ENCODE data around the gene CCDC9.

Gene CCDC9

DNA sequence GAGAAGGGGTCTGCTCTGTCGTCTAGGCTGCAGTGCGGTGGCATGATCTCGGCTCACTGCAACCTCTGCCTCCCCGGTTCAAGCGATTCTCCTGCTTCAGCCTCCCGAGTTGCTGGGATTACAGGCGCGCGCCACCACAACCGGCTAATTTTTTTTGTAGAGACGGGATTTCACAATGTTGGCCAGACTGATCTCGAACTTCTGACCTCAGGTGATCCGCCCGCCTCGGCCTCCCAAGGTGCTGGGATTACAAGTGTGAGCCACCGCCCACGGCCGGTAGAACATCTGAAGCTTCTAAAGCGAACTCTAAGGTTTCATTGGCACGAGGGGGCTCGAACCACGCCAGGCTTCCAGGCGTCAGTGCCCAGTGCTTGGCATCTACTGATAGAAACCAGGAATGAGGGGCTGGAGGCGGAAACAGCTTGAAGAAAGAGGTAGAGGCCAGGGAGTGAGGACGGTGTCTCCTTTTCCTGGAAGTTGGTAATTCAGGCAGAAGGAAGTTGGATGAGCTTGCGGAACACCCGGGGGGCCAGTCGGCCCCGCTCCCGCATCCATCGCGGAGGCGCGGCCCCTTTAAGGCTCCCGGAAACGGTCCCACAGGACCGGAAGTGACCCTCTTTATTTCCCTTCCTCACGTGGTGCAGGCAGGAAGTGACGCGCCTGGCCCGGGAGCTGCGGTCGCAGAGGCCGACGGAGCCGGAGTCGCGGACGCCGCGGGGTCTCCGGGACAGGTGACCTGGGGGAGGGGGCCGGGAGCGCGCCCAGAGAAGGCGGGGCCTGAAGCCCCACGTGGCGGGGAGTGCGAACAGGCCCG is at the start of gene CCDC9:
Gene CCDC9 (plus strand): TSS at position 647 of the 814 bp plus-strand sequence. CDS start 1,876 bp downstream, outside the sequence.
- peak within 1 kb of the TSS; percentile 91 for H3K4me3 ChIP-seq (ENCODE audit: low read length)
- no peaks in the 10 kb centered on the region for H3K9me3 ChIP-seq (ENCODE audit: insufficient read depth, low read depth, low read length)
- H3K4me1 ChIP-seq (ENCODE audit: insufficient read depth, low read length) = peaks cover 10% of the 10 kb centered on the region
- no peaks in the 10 kb centered on the region for H3K27me3 ChIP-seq (ENCODE audit: insufficient read depth, low read length)
- peaks cover 28% of the 10 kb centered on the region for H3K36me3 ChIP-seq (ENCODE audit: insufficient read depth, low read depth, low read length)
- peak within 1 kb of the TSS; percentile 15 for H3K27ac ChIP-seq (ENCODE audit: low read length)
- H3K9ac ChIP-seq (ENCODE audit: low read depth, low read length) = peak within 1 kb of the TSS; percentile 84; the same call in 1 of the 2 replicates

DNA sequence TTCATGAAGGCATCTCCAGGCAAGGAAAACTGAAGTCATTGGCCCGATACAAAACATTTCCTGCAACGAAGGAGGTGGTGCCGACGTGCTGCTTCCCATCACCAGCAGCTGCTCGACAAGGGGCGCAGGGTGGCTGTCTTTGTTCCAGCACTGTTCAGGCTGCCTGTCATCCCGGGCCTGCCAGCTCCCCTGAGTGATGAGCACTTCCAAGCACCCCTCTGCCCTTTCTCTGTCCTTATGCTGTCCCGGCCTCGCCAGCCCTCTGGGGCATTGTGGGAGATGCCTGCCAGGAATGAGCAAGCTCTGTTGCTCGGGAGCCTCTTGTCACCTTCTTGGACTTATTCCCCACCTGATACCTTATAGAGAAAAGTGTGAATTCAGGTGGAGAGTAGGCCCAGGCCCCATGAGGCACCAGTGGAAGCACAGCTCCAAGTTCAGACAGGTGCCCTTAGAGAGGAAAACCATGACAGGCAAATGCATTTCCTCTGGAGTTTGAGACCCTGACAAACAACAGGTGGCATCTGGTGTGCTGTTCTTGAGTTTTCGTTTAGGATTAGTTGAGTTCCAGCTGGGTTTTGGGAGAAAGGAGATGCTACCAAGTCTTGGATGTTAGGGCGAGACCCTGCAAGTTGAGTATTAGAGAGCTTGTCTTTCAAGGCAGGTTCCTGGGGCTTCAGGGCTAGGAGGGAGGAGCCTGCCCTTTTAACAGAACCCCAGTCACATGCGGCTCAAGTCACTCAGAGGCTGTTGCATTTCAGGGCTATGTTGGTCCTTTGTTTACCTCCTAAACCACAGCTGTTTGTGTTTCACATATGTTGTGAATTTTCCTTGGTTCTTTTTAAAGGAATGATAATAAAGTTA is 46.8 kb upstream of the CCDC9 start:
- Histone ChIP-seq H3K36me3 (ENCODE audit: insufficient read depth, low read depth, low read length) (peaks cover 71% of the 10 kb centered on the region), H3K4me1 (ENCODE audit: insufficient read depth, low read length) (peaks cover 13% of the 10 kb centered on the region), H3K4me3 (ENCODE audit: low read length) (no peak overlapping the region), H3K27ac (ENCODE audit: low read length) (no peak overlapping the region), H3K27me3 (ENCODE audit: insufficient read depth, low read length) (no peaks in the 10 kb centered on the region), H3K9ac (ENCODE audit: low read depth, low read length) (no peak overlapping the region; the same call in 1 of the 2 replicates), H3K9me3 (ENCODE audit: insufficient read depth, low read depth, low read length) (no peaks in the 10 kb centered on the region)

DNA sequence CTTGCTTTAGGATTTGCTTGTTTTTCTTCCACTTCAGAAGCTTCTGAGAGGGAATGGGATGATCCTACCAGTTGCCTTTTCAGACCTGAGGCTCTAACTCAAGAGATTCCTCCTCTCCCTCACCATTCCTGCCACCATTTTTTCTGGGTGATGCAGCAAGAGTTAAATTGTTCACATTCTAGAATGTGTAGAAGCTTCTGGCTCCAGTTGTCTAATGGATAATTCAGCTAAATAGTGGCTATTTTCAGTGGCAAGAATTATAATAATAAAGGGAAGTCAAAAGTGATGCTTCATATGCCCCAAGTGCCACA is 46.2 kb upstream of the CCDC9 start:
- Histone ChIP-seq H3K4me3 (ENCODE audit: low read length) (no peak overlapping the region), H3K27ac (ENCODE audit: low read length) (no peak overlapping the region), H3K27me3 (ENCODE audit: insufficient read depth, low read length) (no peaks in the 10 kb centered on the region), H3K9me3 (ENCODE audit: insufficient read depth, low read depth, low read length) (no peaks in the 10 kb centered on the region), H3K36me3 (ENCODE audit: insufficient read depth, low read depth, low read length) (peaks cover 65% of the 10 kb centered on the region), H3K9ac (ENCODE audit: low read depth, low read length) (peak overlapping the region; percentile 71; the same call in 1 of the 2 replicates), H3K4me1 (ENCODE audit: insufficient read depth, low read length) (peaks cover 13% of the 10 kb centered on the region)

DNA sequence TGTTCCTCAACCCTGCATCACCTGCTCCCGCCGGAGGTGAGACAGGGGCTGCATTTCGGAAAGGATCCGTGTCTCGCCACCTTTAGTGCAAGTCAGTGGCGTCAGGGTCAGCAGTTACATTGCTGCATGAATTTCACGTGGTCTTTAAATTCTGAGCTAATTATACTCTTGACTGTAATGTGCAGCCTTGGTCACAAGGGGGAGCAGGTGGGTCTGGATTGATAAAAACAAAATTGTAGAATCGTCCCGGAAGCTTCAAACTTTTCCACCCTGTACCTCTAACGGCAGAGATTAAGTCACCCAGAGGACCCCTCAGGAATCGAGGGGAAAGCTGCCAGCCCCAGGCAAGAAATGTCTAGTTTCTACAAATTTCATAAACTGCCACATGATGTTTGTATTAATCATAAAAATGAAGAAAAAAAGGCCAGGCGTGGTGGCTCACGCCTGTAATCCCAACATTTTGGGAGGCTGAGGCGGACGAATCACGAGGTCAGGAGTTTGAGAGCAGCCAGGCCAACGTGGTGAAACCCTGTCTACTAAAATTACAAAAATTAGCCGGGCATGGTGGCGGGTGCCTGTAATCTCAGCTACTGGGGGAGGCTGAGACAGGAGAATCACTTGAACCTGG is 45.5 kb upstream of the CCDC9 start:
- Histone ChIP-seq H3K9me3 (ENCODE audit: insufficient read depth, low read depth, low read length) (no peaks in the 10 kb centered on the region), H3K36me3 (ENCODE audit: insufficient read depth, low read depth, low read length) (peaks cover 59% of the 10 kb centered on the region), H3K27me3 (ENCODE audit: insufficient read depth, low read length) (no peaks in the 10 kb centered on the region), H3K4me1 (ENCODE audit: insufficient read depth, low read length) (peaks cover 13% of the 10 kb centered on the region), H3K9ac (ENCODE audit: low read depth, low read length) (peak overlapping the region; percentile 71; the same call in 1 of the 2 replicates), H3K27ac (ENCODE audit: low read length) (peak overlapping the region; percentile 42), H3K4me3 (ENCODE audit: low read length) (no peak overlapping the region)

DNA sequence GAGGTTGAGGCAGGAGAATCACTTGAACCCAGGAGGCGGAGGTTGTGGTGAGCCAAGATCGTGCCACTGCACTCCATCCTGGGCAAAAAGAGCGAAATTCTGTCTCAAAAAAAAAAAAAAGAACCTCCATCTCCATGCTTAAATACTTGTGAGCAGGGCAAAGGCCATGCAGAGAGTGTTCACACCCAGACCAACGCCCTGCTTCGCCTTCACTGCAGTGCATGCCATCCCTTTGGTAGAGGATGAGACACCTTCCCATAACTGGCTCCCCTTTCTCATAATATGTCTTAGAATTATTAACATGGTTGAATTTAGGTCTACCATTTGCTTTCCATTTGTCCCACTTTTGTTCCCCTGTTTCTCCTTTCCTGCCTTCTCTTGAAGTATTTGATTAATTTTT is 40.7 kb upstream of the CCDC9 start:
- H3K36me3 ChIP-seq (ENCODE audit: insufficient read depth, low read depth, low read length) = peaks cover 14% of the 10 kb centered on the region
- H3K27me3 ChIP-seq (ENCODE audit: insufficient read depth, low read length) = no peaks in the 10 kb centered on the region

DNA sequence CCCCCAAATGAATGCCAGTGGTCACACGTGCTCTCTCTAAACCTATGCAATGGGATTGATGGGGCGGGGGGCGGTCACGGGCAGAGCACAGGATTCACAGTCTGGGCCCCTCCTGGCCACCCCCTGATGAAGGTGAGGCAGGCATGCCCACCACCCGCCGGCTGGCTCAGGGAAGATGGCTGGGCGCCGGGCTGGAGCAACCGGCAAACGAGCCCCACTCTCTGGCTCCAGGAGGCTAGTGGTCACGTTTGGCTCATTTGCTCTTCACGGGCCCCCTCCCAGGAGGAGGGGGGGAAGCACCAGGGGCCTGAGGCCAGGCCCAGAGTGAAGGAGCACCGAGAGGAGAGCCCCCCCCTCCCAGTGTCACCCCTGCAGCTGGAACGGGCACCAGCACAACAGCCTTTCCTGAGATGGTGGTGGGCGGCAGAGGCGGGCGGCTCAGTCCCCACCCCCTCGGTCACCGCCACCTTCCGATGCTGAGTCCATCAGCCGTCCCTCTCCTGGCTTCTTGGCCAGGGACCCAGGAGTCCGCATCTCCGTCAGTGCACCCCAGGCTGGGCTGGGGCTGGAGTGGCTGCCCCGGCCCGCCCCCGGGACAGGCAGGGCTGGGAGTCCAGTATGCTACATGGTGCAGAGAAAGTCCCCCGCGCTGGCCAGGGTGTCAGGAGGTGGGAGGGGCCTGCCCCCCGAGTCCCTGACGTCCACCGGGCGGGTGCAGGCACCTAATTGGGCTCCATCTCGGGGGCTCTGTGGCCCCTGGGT is 35.1 kb upstream of the CCDC9 start:
- Histone ChIP-seq H3K9ac (ENCODE audit: low read depth, low read length) (no peak overlapping the region), H3K4me1 (ENCODE audit: insufficient read depth, low read length) (peaks cover 5% of the 10 kb centered on the region; the same call in 1 of the 2 replicates), H3K27ac (ENCODE audit: low read length) (no peak overlapping the region), H3K36me3 (ENCODE audit: insufficient read depth, low read depth, low read length) (peaks cover 15% of the 10 kb centered on the region), H3K27me3 (ENCODE audit: insufficient read depth, low read length) (no peaks in the 10 kb centered on the region), H3K9me3 (ENCODE audit: insufficient read depth, low read depth, low read length) (no peaks in the 10 kb centered on the region), H3K4me3 (ENCODE audit: low read length) (no peak overlapping the region)

More for the DNA sequence above, 40.7 kb upstream of the CCDC9 start:
- Histone ChIP-seq H3K9ac (ENCODE audit: low read depth, low read length) (no peak overlapping the region), H3K4me3 (ENCODE audit: low read length) (no peak overlapping the region), H3K9me3 (ENCODE audit: insufficient read depth, low read depth, low read length) (no peaks in the 10 kb centered on the region), H3K27ac (ENCODE audit: low read length) (no peak overlapping the region), H3K4me1 (ENCODE audit: insufficient read depth, low read length) (peaks cover under 1% of the 10 kb centered on the region)

DNA sequence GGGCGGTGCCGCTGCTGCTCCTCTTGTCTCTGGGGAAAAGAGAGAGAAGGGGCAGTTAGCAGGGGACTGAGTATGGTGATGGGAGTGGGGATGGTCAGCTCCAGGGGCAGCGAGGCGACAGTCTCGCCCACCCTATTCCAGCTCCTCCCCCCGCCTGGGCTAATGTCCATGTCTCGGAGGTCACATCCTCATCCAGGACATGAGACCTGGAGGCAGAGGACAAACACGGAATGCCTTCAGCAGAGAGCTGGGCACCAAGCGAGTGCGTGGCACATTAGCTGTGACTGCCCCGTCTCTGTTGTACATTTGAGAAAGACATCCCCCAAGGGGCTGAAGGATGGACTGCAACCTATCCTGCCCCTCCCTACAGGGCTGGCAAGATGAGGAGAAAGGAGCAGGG is 34.4 kb upstream of the CCDC9 start:
- Histone ChIP-seq H3K9me3 (ENCODE audit: insufficient read depth, low read depth, low read length) (no peaks in the 10 kb centered on the region), H3K9ac (ENCODE audit: low read depth, low read length) (no peak overlapping the region), H3K27ac (ENCODE audit: low read length) (peak overlapping the region; percentile 39), H3K36me3 (ENCODE audit: insufficient read depth, low read depth, low read length) (peaks cover 15% of the 10 kb centered on the region), H3K4me3 (ENCODE audit: low read length) (no peak overlapping the region), H3K27me3 (ENCODE audit: insufficient read depth, low read length) (no peaks in the 10 kb centered on the region), H3K4me1 (ENCODE audit: insufficient read depth, low read length) (peaks cover 5% of the 10 kb centered on the region; the same call in 1 of the 2 replicates)

DNA sequence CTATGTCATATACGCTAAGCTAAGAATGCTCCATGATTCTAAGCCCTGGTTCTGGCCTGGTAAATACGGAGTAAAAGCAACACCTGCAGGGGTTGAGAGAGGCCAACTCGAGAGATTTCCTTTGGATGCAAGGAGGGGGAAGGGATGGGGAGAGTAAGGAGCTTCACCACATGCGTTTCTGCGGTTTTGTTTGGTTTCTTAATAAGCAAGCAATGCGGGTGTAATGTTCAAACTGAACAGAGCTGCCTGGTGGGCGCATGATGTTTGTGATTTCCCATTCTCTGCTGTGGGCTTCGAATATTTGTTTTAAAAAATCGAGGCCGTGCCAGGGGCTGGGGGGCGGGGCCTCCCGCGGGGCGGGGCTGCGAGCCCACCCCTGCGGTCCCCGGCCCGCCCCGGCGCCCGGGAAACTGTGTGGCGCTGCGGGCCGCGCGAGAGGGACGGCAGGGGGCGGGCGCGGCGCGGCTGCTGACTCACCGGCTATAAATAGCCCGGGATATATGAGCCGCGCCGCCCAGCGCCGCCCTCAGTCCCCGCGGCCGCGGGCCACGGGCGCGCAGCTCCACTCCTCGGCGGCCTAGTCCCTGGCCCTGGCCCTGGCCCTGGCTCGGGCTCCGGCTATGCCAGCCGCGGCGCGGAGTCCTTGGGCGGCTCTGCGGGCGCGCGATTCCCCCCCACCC is 30.4 kb upstream of the CCDC9 start:
- peaks cover 14% of the 10 kb centered on the region; the same call in 1 of the 2 replicates for H3K27me3 ChIP-seq (ENCODE audit: insufficient read depth, low read length)
- no peaks in the 10 kb centered on the region for H3K9me3 ChIP-seq (ENCODE audit: insufficient read depth, low read depth, low read length)
- peaks cover 8% of the 10 kb centered on the region; the same call in 1 of the 2 replicates for H3K4me1 ChIP-seq (ENCODE audit: insufficient read depth, low read length)
- peak overlapping the region; percentile 84 for H3K27ac ChIP-seq (ENCODE audit: low read length)
- H3K9ac ChIP-seq (ENCODE audit: low read depth, low read length) = peak overlapping the region; percentile 78; the same call in 1 of the 2 replicates
- peak overlapping the region; percentile 78; the same call in 1 of the 2 replicates for H3K4me3 ChIP-seq (ENCODE audit: low read length)
- peaks cover 9% of the 10 kb centered on the region for H3K36me3 ChIP-seq (ENCODE audit: insufficient read depth, low read depth, low read length)

DNA sequence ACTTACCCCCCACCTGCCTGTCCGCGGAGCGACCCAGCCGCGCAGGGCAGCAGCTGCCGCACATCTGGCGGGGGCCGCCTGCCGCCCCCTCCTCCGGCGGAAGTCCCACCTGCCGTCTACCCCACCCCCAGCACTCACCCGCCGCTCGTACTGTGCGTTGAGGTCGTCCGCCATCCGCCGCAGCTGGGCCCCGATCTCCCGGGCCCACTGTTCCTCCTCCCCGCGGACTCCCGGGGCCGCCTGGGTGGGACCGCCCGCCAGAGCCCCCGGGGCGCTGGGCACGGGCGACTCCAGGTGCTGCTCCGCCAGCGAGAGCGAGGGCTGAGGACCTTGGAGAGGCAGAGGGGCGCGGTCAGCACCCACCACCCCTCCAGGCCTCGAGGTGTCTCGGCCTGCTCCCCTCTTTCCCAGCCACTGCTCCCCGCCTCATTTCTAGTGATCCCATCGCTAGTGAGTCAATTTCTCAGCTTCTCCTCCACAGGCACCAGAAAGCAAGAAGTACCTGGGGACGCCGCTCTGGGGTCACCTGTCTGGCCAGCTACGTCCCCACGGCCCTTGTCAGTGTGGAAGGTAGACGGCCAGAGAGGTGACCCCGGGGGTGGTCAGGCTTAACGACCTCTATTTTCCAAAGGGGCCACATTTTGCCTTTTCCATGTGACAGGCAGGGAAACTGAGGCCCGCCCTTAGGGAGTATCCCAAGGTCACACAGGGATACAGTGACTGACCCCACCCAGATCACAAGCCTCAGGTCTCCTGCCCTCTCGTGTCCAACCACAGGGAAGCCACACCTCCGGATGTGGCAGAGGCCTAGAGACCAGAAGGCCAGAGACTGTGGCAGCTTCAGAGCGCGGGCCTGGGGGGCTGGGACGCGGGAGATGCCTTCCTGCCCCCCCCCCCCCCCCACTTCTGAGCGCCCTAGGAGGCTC is 29.6 kb upstream of the CCDC9 start:
- Histone ChIP-seq H3K27ac (ENCODE audit: low read length) (peak overlapping the region; percentile 84), H3K36me3 (ENCODE audit: insufficient read depth, low read depth, low read length) (peaks cover 6% of the 10 kb centered on the region; the same call in 1 of the 2 replicates), H3K9me3 (ENCODE audit: insufficient read depth, low read depth, low read length) (no peaks in the 10 kb centered on the region), H3K4me1 (ENCODE audit: insufficient read depth, low read length) (peaks cover 10% of the 10 kb centered on the region; the same call in 1 of the 2 replicates), H3K4me3 (ENCODE audit: low read length) (peak overlapping the region; percentile 78), H3K27me3 (ENCODE audit: insufficient read depth, low read length) (peaks cover 14% of the 10 kb centered on the region; the same call in 1 of the 2 replicates), H3K9ac (ENCODE audit: low read depth, low read length) (peak overlapping the region; percentile 78; the same call in 1 of the 2 replicates)

Measured in iPS-20b (cell line).